ENCODE results near the gene C1orf122.
"Not testable (repeated sequence)": the region's sequence is repeated elsewhere in the genome, so short reads cannot be mapped to it uniquely, and the experiment has no call there.

Gene C1orf122

DNA sequence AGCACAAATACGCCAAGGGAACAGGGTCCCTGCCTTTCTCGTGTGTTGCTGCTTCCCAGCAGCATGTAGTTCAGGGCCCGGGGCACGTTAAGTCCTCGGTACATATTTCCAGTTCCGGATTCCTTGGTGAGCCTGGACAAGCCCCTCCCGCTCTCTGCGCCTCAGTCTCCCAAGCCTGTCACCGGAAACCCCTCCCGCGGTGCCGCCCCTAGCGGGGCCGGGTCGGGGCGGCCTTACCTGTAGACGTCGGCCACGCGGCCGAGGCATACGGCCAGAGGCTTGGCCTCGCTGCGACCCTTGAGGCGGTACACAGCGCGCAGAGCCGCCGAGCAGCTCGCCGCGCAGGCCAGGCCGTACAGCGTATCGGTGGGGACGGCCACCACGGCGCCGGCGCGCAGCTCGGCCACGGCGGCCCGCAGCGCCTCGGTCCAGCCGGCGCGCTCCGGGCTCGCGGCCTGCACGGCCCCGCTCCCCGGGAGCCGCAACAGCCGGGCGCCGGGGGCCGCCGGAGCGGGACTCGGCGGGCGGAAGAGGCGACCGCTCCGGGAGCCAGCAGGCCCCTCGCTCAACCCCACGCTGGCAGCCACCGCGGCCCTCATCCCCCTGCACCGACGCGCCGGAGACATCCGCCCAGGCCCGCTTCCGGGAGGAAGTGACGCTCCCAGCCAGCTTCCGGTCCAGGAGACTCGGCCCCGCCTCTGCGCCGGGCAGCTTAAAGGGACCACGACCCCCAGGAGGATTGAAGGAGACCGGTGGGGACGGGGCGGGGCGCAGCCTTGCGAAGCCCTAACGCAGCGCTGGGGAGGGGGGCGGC lies at the start of gene C1orf122, which contains the start of gene YRDC:
TSS of gene C1orf122 (plus strand) at position 236 of the 814 bp plus-strand sequence. CDS start 615 bp downstream, outside the sequence.
TSS of gene YRDC (minus strand) at position 654 of the 814 bp plus-strand sequence. CDS start at position 626, 28 bp downstream.
- peak; percentile 93 for DNase-seq (ENCODE audit: low read depth)

DNA sequence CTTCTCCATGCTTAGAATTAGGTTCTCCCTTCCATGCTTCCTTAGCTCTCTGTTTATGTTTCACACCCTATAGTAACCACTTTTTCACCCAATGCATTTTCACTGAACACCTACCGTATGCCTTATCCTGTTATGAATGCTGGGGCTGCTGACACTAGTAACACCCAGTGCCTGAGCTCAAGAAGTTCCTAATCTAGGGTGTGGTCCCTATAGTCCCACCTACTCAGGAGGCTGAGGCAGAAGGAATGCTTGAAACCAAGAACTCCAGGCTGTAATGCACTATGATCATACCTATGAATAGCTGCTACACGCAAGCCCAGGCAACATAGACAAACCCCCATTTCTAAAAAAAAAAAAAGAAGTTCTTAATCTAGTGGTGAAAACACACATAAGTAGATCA lies 48.1 kb upstream of the C1orf122 start:
- DNase-seq (ENCODE audit: low read depth), result no peak

GRCh38 chr1:37761416-37762095 lies 46.0 kb upstream of the C1orf122 start:
- no peak for DNase-seq (ENCODE audit: low read depth)

- DNase-seq (ENCODE audit: low read depth), result no peak
Observed at GRCh38 chr1:37762516-37762915, 45.1 kb upstream of the C1orf122 start.

GRCh38 chr1:37763791-37764413 lies 43.7 kb upstream of the C1orf122 start:
- no peak for DNase-seq (ENCODE audit: low read depth)

DNA sequence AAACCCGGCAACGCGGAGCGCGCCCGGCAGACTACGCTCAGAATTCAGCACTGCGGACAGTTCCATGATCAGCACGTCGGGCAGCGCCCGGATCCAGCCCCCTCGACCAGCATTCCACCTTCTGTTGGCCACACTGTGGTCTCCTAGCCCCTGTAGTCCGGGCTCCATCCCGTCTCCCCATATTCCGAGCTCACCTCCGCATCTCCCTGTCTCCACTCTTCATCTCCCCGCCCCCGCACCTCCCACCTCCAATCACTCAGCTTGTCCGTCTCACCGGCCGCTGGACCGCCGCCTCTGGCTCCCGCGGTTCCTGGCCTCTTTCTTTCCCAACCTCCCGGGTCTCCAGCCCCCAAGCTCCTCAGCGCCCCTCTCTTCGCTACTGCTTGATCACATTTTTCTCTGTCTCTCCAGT lies 43.2 kb upstream of the C1orf122 start:
- DNase-seq (ENCODE audit: low read depth), result peak; percentile 46

DNA sequence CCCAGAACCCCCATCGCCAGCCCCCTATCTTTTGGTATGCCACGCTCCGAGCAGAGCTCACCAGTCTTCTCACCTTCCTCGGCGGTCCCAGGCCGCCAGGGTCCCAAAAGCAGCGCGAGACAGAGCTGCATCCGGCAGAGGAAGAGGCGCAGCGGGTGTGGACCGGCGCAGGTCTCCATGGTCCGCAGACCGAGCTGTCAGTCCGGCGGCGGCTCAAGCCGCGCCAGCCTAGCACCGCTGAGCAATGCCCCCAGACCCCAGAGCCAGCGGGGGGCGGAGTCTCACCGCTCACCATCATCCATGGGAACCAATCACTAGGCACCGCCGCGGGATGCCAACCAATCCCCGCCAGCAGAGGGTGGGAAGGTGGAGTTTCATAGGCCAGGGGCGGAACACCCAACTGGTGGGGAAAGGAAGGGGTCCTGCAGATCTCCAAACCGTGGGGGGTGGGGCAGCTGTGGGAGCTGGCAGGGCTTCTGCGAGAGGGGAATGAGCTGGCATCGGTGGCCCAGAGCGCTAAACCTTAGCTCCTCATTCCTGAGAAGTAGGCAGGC lies 42.6 kb upstream of the C1orf122 start, which contains the start of gene EPHA10:
TSS of gene EPHA10 (minus strand) at position 233 of the 554 bp plus-strand sequence. CDS start at position 179, 54 bp downstream.
- no peak for DNase-seq (ENCODE audit: low read depth)

DNA sequence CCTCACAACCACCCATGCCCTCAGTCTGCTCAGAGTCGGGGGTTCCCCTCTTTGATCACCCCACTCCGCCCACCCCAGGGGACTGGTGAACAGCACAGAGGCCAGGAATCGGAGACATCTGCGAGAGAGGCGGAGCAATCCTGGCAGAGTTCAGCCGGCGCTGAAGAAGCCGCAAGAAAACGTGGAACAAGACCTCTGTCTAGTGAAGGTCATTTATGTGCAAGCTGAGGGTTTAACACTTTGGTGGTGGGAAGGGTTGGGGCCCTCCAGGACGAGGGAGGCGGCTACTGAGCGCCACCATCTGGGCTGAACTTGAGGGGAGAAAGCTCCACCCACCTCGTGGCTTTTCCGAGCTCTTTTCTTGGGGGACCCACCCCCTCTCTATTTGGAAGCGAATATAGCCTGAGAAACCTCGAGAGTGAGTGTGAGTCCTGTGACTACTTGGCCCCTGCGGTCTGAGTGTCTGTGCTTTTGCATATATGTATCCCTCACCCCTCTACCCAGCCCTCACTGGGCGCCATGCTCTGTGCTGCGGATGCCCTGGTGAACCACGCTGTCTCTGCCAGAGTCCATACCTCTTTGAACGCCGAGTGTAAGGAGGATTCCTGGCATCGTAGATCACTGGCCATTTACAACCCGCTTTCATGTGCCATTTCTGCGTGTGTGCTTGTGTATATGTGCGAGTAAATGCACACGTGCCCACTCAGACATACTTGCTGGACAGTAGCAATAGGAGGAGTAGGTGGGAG lies 41.5 kb upstream of the C1orf122 start:
- DNase-seq (ENCODE audit: low read depth), result no peak

GRCh38 chr1:37767488-37767887 lies 40.1 kb upstream of the C1orf122 start:
- no peak for DNase-seq (ENCODE audit: low read depth)

GRCh38 chr1:37771440-37771839 lies 36.1 kb upstream of the C1orf122 start:
- not testable (repeated sequence) for DNase-seq (ENCODE audit: low read depth)

- DNase-seq (ENCODE audit: low read depth), result no peak
Observed at GRCh38 chr1:37776946-37777516, 30.6 kb upstream of the C1orf122 start.

GRCh38 chr1:37778654-37779053 lies 28.9 kb upstream of the C1orf122 start:
- no peak for DNase-seq (ENCODE audit: low read depth)

- DNase-seq (ENCODE audit: low read depth), result no peak
Observed at GRCh38 chr1:37782491-37782890, 25.1 kb upstream of the C1orf122 start.

GRCh38 chr1:37792943-37793686 lies 14.5 kb upstream of the C1orf122 start:
- no peak for DNase-seq (ENCODE audit: low read depth)

DNA sequence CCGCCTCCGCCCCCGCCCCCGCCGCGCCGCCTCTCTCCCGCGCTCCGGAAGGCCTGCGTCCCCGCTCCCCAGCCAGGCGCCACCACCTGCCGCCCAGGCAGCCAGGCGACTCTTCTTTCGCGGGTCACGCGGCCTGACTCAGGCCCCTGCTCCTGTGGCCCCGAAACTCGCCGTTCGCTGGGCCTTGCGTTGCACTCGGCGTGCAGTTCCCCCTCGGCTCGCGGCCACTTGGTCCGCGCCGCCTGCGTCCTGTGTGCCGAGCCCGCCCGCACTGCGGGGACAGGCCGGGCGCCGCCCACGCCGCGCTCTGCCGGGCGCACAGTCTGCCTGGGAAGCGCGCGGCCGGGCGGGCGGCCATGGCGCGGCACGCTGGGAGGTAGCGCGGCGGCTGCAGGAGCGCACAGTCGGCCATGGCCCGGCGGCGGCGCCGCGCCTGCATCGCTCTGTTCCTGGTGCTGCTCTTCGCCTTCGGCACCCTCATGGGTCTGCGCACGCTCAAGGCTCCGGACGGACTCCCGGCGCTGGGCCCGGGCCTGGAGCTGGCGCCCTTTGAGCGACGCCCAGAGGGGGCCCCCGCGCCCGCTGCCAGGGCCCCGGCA lies 13.7 kb upstream of the C1orf122 start, which contains the start of gene MANEAL:
TSS of gene MANEAL (plus strand) at position 75 of the 599 bp plus-strand sequence. CDS start at position 411, 336 bp downstream.
- DNase-seq (ENCODE audit: low read depth), result peak; percentile 64

GRCh38 chr1:37794372-37795339 lies 12.9 kb upstream of the C1orf122 start:
- DNase-seq (ENCODE audit: low read depth), result no peak

- peak; percentile 38 for DNase-seq (ENCODE audit: low read depth)
Observed at GRCh38 chr1:37795340-37796125, 12.1 kb upstream of the C1orf122 start.

Measured in EH (cell line).